Activated CD4-positive, alpha-beta T cell treated with anti-CD3 and anti-CD28 coated beads, Interleukin-2, amount 10 ng/mL, durations not matched to agents 7 days and 5 days (primary cell): ENCODE data around the gene CHDH. TPM values are rescaled to one million over a fixed set of nuclear protein-coding genes. Genes with fewer than 3 reads are reported as not detected.

Experiments used
- CTCF ChIA-PET: fragments of 350-600 bp; sonication (Branson Sonifier 250); formaldehyde crosslinking; loops from one replicate; lab custom pipeline; 2021; ENCODE audit warnings: antibody characterized with exemption; lab: Charles Lee
- POLR2A ChIA-PET: fragments of 350-600 bp; sonication (Branson Sonifier 250); formaldehyde crosslinking; loops from one replicate; lab custom pipeline; 2021; ENCODE audit warnings: antibody characterized with exemption; lab: Charles Lee
- DNase-seq: peaks from one replicate; pipeline ENCODE4 v3.0.0-alpha.2; 2020
- H3K27ac Mint-ChIP-seq: one replicate; pipeline ENCODE4 v1.8.0; 2021; ENCODE audit warnings: mild to moderate bottlenecking, moderate library complexity, mixed read lengths
- H3K27me3 Mint-ChIP-seq: one replicate; pipeline ENCODE4 v1.8.0; 2021; ENCODE audit warnings: mixed read lengths
- H3K36me3 Mint-ChIP-seq: one replicate; pipeline ENCODE4 v1.8.0; 2021; ENCODE audit warnings: low read depth, mixed read lengths
- H3K4me1 Mint-ChIP-seq: one replicate; pipeline ENCODE4 v1.8.0; 2021; ENCODE audit warnings: mixed read lengths
- H3K4me3 Mint-ChIP-seq: one replicate; pipeline ENCODE4 v1.8.0; 2021; ENCODE audit warnings: mild to moderate bottlenecking, moderate library complexity, mixed read lengths
- H3K9me3 Mint-ChIP-seq: one replicate; pipeline ENCODE4 v1.8.0; 2021; ENCODE audit warnings: mixed read lengths
- total RNA-seq, 2 experiments: library from RNA; stranded (reverse); gene quantifications; one replicate each; pipeline ENCODE4 v1.2.3, GENCODE V29; 2021

The CHDH gene
- total RNA-seq, 2 experiments from 2014 or later, result 0.40 to 0.79 TPM

DNA sequence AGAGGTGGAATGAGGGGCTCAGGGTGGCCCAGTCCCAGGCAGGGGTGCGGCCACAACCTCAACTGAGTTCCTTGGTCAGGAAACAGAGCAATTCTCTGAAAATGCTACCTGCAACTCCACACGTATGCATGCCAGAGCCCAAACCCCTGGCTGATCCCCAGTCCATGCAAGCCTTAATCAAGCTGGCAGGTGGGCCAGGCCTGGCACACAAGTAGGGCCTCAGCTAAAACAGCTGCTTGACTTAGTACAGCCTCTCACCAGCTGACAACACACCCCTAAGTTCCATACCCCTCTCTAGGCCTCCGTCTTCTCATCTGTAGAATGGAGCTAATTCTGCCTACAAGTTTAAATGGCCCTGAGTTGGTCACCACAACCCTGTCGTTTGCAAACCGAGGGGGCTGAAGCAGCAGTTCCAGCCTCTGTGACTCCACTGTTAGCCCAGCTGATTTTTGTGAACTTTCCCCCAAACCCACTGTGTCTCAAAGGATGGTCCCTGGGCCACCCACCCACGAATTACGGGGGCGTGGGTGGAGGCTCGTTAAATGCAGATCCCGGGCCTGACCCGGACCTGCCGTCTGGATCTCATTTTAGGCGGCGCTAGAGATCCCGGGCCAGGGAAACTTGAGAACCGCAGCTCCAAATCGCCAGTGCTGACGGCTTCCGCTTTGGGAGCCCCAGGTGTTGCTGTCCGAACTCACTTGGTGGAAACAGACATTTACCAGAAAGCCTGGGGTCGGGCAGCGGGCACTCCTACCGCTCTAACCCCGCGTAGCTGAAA, 927 bp downstream of the CHDH start:
- Mint-ChIP-seq H3K27ac (no peak overlapping the region), H3K27me3 (peaks cover 60% of the 10 kb centered on the region), H3K4me1 (peaks cover 3% of the 10 kb centered on the region), H3K36me3 (no peaks in the 10 kb centered on the region), H3K9me3 (no peaks in the 10 kb centered on the region), H3K4me3 (peak overlapping the region; percentile 65)
- POLR2A ChIA-PET, result no interaction called here
- CTCF ChIA-PET, result interaction anchor here (1.6 kb wide), 1 partner anchor 11 kb away, joined by 5 read pairs; no protein-coding TSS in a partner anchor
- no peak for DNase-seq

- ChIA-PET CTCF (interaction anchor here (1.6 kb wide), 1 partner anchor 10 kb away, joined by 5 read pairs; no protein-coding TSS in a partner anchor), POLR2A (no interaction called here)
- Mint-ChIP-seq H3K9me3 (no peaks in the 10 kb centered on the region), H3K4me3 (peak overlapping the region; percentile 65), H3K27ac (peak overlapping the region; percentile 46), H3K27me3 (peaks cover 63% of the 10 kb centered on the region), H3K4me1 (peaks cover 3% of the 10 kb centered on the region), H3K36me3 (no peaks in the 10 kb centered on the region)
- no peak for DNase-seq
Observed at GRCh38 chr3:53844262-53845102, 1.7 kb downstream of the CHDH start.

GRCh38 chr3:53843195-53844177, 2.7 kb downstream of the CHDH start:
- peaks cover 3% of the 10 kb centered on the region for H3K4me1 Mint-ChIP-seq
- CTCF ChIA-PET, result interaction anchor here (0.6 to 1.6 kb wide), 2 partner anchors 9 to 137 kb away, joined by 3 to 5 read pairs; no protein-coding TSS in a partner anchor
- H3K27ac Mint-ChIP-seq, result peak overlapping the region; percentile 46
- no peaks in the 10 kb centered on the region for H3K36me3 Mint-ChIP-seq
- POLR2A ChIA-PET, result no interaction called here
- peaks cover 61% of the 10 kb centered on the region for H3K27me3 Mint-ChIP-seq
- no peaks in the 10 kb centered on the region for H3K9me3 Mint-ChIP-seq
- no peak overlapping the region for H3K4me3 Mint-ChIP-seq
- no peak for DNase-seq

- H3K36me3 Mint-ChIP-seq, result no peaks in the 10 kb centered on the region
- H3K27me3 Mint-ChIP-seq, result peaks cover 54% of the 10 kb centered on the region
- H3K4me1 Mint-ChIP-seq, result peaks cover 3% of the 10 kb centered on the region
- no peaks in the 10 kb centered on the region for H3K9me3 Mint-ChIP-seq
- POLR2A ChIA-PET, result no interaction called here
- no peak overlapping the region for H3K4me3 Mint-ChIP-seq
- CTCF ChIA-PET, result no interaction called here
- no peak overlapping the region for H3K27ac Mint-ChIP-seq
- no peak for DNase-seq
Observed at GRCh38 chr3:53842436-53843194, 3.6 kb downstream of the CHDH start.

DNA sequence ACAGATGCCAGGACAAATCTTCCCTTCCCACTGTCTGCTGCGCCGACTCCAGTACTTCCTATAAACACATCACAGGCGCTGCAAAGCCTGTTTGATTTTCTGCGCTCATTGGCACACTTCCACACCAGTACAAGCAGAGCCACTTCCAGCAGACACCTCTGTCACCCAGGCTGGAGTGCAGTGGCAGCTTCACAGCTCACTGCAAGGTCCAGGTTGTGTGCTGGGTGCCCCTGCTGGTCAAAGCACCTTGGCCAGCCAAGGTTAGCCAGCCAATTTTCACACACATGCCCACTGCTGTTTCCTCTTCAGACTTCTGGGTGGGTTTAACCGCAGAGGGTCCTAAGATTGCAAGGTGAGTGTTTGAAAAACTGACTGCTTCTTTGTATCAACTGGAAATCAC, 4.9 kb downstream of the CHDH start:
- H3K27me3 Mint-ChIP-seq, result peaks cover 44% of the 10 kb centered on the region
- DNase-seq, result no peak
- H3K9me3 Mint-ChIP-seq, result no peaks in the 10 kb centered on the region
- peaks cover 3% of the 10 kb centered on the region for H3K4me1 Mint-ChIP-seq
- ChIA-PET POLR2A (no interaction called here), CTCF (interaction anchor here (1.0 kb wide), 1 partner anchor 12 kb away, joined by 3 read pairs; no protein-coding TSS in a partner anchor)
- H3K27ac Mint-ChIP-seq, result no peak overlapping the region
- no peak overlapping the region for H3K4me3 Mint-ChIP-seq
- H3K36me3 Mint-ChIP-seq, result no peaks in the 10 kb centered on the region

GRCh38 chr3:53837331-53837730, 8.9 kb downstream of the CHDH start:
- Mint-ChIP-seq H3K36me3 (no peaks in the 10 kb centered on the region), H3K4me3 (no peak overlapping the region), H3K4me1 (no peaks in the 10 kb centered on the region), H3K27me3 (peaks cover 16% of the 10 kb centered on the region), H3K9me3 (no peaks in the 10 kb centered on the region), H3K27ac (no peak overlapping the region)
- POLR2A ChIA-PET, result no interaction called here
- no peak for DNase-seq
- CTCF ChIA-PET, result no interaction called here

DNA sequence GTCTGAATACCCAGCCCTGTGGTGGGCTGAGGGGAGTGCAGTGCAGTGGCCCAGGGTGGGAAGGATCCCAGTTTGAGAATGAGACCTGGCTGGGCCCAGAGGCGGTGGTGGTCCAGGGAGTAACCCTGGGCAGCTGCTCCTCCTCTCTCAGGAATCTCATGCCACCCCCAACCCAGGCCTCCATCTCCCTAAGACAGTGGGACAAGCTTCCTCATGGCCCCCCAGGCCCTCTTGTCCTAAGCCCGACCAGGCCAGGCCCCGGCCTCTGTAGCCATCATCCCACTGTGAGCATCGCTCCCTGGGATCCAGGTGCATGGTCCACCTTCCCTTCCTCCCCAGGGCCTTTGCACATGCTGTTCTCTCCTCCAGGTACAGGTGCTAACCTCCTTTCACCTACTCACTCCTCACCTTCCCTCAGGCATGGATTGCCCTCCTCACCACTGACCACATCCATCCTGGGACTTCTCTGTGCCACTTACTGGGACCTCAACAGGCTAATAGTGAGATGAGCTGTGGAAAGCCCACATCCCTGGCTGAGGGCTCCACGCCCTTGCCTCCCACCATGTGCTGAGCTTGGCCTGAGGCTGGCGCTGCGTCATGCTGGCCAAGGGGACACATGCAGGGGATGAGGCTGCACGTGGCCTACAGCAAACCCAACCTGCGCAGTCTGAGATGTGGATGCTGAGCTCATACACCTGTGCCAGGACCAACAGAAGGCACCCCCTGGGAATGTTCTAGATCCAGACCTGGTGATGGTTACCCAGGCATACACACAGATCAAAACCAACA, 9.9 kb downstream of the CHDH start:
- POLR2A ChIA-PET, result no interaction called here
- CTCF ChIA-PET, result no interaction called here
- peaks cover 11% of the 10 kb centered on the region for H3K27me3 Mint-ChIP-seq
- H3K36me3 Mint-ChIP-seq, result no peaks in the 10 kb centered on the region
- no peaks in the 10 kb centered on the region for H3K9me3 Mint-ChIP-seq
- peak overlapping the region; percentile 60 for H3K27ac Mint-ChIP-seq
- H3K4me3 Mint-ChIP-seq, result no peak overlapping the region
- no peaks in the 10 kb centered on the region for H3K4me1 Mint-ChIP-seq
- DNase-seq, result no peak

GRCh38 chr3:53835257-53835656, 11.0 kb downstream of the CHDH start:
- no peak for DNase-seq
- no peaks in the 10 kb centered on the region for H3K36me3 Mint-ChIP-seq
- H3K27ac Mint-ChIP-seq, result no peak overlapping the region
- no peak overlapping the region for H3K4me3 Mint-ChIP-seq
- POLR2A ChIA-PET, result no interaction called here
- peaks cover 7% of the 10 kb centered on the region for H3K27me3 Mint-ChIP-seq
- CTCF ChIA-PET, result interaction anchor here (0.7 to 2.1 kb wide), 2 partner anchors 9 to 13 kb away, joined by 3 to 5 read pairs; no protein-coding TSS in a partner anchor
- H3K9me3 Mint-ChIP-seq, result no peaks in the 10 kb centered on the region
- H3K4me1 Mint-ChIP-seq, result no peaks in the 10 kb centered on the region

- POLR2A ChIA-PET, result no interaction called here
Observed at GRCh38 chr3:53834429-53835095, 11.7 kb downstream of the CHDH start.

DNA sequence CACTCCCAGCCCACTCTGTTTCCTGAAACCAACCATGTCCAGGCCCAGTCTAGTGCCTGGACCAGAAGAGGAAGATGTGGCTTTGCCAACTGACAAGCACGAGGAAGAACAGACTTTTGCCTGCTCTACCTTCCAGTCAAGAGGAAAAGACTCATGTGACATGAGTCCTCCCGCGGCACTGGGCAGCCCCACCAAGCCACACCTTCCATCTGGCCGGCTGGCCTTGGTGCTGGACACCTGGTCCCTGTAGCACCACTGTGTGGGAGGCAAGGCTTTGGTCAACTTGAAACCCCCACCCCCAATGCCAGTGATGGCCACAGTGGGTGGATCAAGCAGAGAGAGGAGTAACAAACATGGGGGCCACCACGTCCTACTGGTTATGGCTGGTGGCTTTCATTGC, 12.5 kb downstream of the CHDH start:
- Mint-ChIP-seq H3K4me1 (no peaks in the 10 kb centered on the region), H3K9me3 (no peaks in the 10 kb centered on the region), H3K27me3 (no peaks in the 10 kb centered on the region), H3K27ac (no peak overlapping the region), H3K36me3 (no peaks in the 10 kb centered on the region), H3K4me3 (no peak overlapping the region)
- no peak for DNase-seq
- CTCF ChIA-PET, result interaction anchor here (2.1 kb wide), 1 partner anchor 10 kb away, joined by 5 read pairs; no protein-coding TSS in a partner anchor
- POLR2A ChIA-PET, result no interaction called here

More at GRCh38 chr3:53834429-53835095, 11.7 kb downstream of the CHDH start:
- peaks cover 4% of the 10 kb centered on the region for H3K27me3 Mint-ChIP-seq
- no peaks in the 10 kb centered on the region for H3K4me1 Mint-ChIP-seq
- no peak overlapping the region for H3K27ac Mint-ChIP-seq
- H3K9me3 Mint-ChIP-seq, result no peaks in the 10 kb centered on the region
- CTCF ChIA-PET, result interaction anchor here (2.1 kb wide), 1 partner anchor 10 kb away, joined by 5 read pairs; no protein-coding TSS in a partner anchor
- no peak for DNase-seq
- H3K4me3 Mint-ChIP-seq, result no peak overlapping the region
- H3K36me3 Mint-ChIP-seq, result no peaks in the 10 kb centered on the region
